Panc1 (cell line): ENCODE measurements around the gene MRAS. TPM values are rescaled to one million over a fixed set of nuclear protein-coding genes. Genes with fewer than 3 reads are reported as not detected.

ENCODE experiments used
- ATAC-seq: fragments of 200-7000 bp; cut with Tn5 transposase; 2 replicates; pipeline ENCODE4 v1.9.1; 2020; ENCODE audit warnings: mild to moderate bottlenecking, moderate library complexity
- BruUV-seq: library from RNA; stranded (reverse); fragments of 400-500 nt; replicated peaks from 2 replicates; lab custom pipeline; 2021; lab: Mats Ljungman, UMichigan
- CTCF ChIA-PET: fragments of 300-600 bp; sonication (Branson Sonifier 250); formaldehyde crosslinking; loops from one replicate; lab custom pipeline; 2022; ENCODE audit warnings: antibody characterized with exemption; lab: Charles Lee
- POLR2A ChIA-PET: fragments of 300-600 bp; sonication (Branson Sonifier 250); formaldehyde crosslinking; loops from one replicate; lab custom pipeline; 2022; ENCODE audit warnings: antibody characterized with exemption; lab: Charles Lee
- DNase-seq: peaks from one replicate; pipeline ENCODE4 v3.0.0-alpha.2; 2010; ENCODE audit warnings: low read depth, low spot score
- H3K27ac ChIP-seq: 2 replicates; pipeline ENCODE4 v1.5.1; 2011; ENCODE audit warnings: mild to moderate bottlenecking, low read length, inconsistent platforms
- H3K27me3 ChIP-seq: fragments of 200-500 bp; sonication (Bioruptor generic); 2 replicates; pipeline ENCODE4 v1.6.0; 2014; ENCODE audit warnings: low read length, inconsistent platforms; ENCODE audit not compliant: control insufficient read depth, insufficient read depth
- H3K36me3 ChIP-seq: fragments of 200-500 bp; sonication (Bioruptor generic); 2 replicates; pipeline ENCODE4 v1.5.1; 2014; ENCODE audit warnings: inconsistent platforms, mild to moderate bottlenecking, low read length, moderate library complexity; ENCODE audit not compliant: control insufficient read depth, insufficient read depth
- H3K4me1 ChIP-seq: 2 replicates; pipeline ENCODE4 v1.5.1; 2011; ENCODE audit warnings: inconsistent platforms, mild to moderate bottlenecking, low read length, moderate library complexity; ENCODE audit not compliant: control insufficient read depth, insufficient read depth
- H3K4me3 ChIP-seq, 2 experiments: 2 replicates each; pipeline ENCODE4 v1.5.1; 2011 to 2012; ENCODE audit warnings: low read depth in 2 of 2, low read length in 2 of 2, mild to moderate bottlenecking in 2 of 2, inconsistent platforms in 1 of 2, moderate library complexity in 1 of 2
- H3K9me3 ChIP-seq: fragments of 200-500 bp; sonication (Bioruptor generic); 2 replicates; pipeline ENCODE4 v1.5.1; 2014; ENCODE audit warnings: low read depth, mild to moderate bottlenecking, inconsistent platforms, low read length, moderate library complexity; ENCODE audit not compliant: control insufficient read depth, insufficient read depth
- POLR2AphosphoS5 ChIP-seq: IDR thresholded peaks from 2 replicates; pipeline ENCODE4 v1.6.1; 2012; ENCODE audit warnings: mild to moderate bottlenecking, low read depth, low read length, moderate library complexity
- SIN3A ChIP-seq: IDR thresholded peaks from 2 replicates; pipeline ENCODE4 v1.6.1; 2012; ENCODE audit warnings: low read depth, mild to moderate bottlenecking, low read length, moderate library complexity, borderline replicate concordance; ENCODE audit not compliant: insufficient read depth
- TCF7L2 ChIP-seq: IDR thresholded peaks from 2 replicates; pipeline ENCODE4 v1.6.1; 2011; ENCODE audit warnings: mild to moderate bottlenecking, low read depth, low read length, inconsistent platforms
- in situ Hi-C: cut with HindIII; loops from 2 replicates; pipeline ENCODE4 v1.10.0; 2016; ENCODE audit warnings: low sequenced_read_pairs, low pct_unique_long_range_greater_than_20kb
- intact Hi-C: fragments of 100-400 bp; cut with micrococcal nuclease; formaldehyde crosslinking; loops from one replicate; pipeline ENCODE4 v1.10.0; 2022; ENCODE audit not compliant: unreplicated experiment
- total RNA-seq: library from RNA; stranded (reverse); gene quantifications from one replicate; pipeline ENCODE4 v1.2.1, GENCODE V29; 2021; ENCODE audit not compliant: unreplicated experiment
- TF ChIP-seq, protein P1 (sequence below), 2 experiments: IDR thresholded peaks; 2 replicates each; pipeline ENCODE4 v1.6.1; 2011 to 2012; ENCODE audit warnings: low read depth in 2 of 2, control low read depth in 1 of 2, low read length in 1 of 2, mild to moderate bottlenecking in 1 of 2, moderate library complexity in 1 of 2; ENCODE audit not compliant: insufficient read depth in 1 of 2
- TF ChIP-seq, protein P2 (sequence below): fragments of 450-650 bp; IDR thresholded peaks from 2 replicates; pipeline ENCODE4 v1.5.1; 2017; ENCODE audit warnings: mild to moderate bottlenecking

MRAS gene
- total RNA-seq, 1 experiment from 2014 or later, result 14.2 TPM

DNA sequence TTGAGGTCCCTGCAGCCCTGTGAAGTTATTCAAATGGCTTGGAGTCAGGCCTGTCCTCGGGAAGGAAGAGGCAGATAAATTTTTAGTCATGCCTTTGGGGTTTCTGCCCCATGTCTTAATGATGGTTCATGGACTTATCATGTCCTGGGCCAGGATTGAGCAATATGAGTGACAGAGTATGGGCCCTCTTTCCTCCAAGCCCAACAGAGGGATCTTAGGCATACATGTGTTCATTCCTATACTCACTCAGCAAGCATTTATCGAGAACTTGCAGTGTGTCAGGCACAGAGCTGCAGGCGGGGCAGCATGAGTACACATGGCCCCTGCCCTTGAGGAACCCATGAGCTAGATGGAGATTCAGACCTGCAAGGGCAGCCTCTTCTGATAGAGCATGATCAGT is 92.2 kb downstream of the MRAS start:
- no peak overlapping the region for H3K27ac ChIP-seq
- BruUV-seq, result no TSS peak
- H3K4me3 ChIP-seq, result no peak overlapping the region
- TF ChIP-seq, protein P1, sequence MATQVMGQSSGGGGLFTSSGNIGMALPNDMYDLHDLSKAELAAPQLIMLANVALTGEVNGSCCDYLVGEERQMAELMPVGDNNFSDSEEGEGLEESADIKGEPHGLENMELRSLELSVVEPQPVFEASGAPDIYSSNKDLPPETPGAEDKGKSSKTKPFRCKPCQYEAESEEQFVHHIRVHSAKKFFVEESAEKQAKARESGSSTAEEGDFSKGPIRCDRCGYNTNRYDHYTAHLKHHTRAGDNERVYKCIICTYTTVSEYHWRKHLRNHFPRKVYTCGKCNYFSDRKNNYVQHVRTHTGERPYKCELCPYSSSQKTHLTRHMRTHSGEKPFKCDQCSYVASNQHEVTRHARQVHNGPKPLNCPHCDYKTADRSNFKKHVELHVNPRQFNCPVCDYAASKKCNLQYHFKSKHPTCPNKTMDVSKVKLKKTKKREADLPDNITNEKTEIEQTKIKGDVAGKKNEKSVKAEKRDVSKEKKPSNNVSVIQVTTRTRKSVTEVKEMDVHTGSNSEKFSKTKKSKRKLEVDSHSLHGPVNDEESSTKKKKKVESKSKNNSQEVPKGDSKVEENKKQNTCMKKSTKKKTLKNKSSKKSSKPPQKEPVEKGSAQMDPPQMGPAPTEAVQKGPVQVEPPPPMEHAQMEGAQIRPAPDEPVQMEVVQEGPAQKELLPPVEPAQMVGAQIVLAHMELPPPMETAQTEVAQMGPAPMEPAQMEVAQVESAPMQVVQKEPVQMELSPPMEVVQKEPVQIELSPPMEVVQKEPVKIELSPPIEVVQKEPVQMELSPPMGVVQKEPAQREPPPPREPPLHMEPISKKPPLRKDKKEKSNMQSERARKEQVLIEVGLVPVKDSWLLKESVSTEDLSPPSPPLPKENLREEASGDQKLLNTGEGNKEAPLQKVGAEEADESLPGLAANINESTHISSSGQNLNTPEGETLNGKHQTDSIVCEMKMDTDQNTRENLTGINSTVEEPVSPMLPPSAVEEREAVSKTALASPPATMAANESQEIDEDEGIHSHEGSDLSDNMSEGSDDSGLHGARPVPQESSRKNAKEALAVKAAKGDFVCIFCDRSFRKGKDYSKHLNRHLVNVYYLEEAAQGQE (IDR thresholded peaks at IDR 0.05; ENCODE audit: insufficient read depth in 1 of 2, low read depth in 2 of 2, low read length in 1 of 2), result no peak
- TF ChIP-seq POLR2AphosphoS5, result no peak
- TF ChIP-seq, protein P2, sequence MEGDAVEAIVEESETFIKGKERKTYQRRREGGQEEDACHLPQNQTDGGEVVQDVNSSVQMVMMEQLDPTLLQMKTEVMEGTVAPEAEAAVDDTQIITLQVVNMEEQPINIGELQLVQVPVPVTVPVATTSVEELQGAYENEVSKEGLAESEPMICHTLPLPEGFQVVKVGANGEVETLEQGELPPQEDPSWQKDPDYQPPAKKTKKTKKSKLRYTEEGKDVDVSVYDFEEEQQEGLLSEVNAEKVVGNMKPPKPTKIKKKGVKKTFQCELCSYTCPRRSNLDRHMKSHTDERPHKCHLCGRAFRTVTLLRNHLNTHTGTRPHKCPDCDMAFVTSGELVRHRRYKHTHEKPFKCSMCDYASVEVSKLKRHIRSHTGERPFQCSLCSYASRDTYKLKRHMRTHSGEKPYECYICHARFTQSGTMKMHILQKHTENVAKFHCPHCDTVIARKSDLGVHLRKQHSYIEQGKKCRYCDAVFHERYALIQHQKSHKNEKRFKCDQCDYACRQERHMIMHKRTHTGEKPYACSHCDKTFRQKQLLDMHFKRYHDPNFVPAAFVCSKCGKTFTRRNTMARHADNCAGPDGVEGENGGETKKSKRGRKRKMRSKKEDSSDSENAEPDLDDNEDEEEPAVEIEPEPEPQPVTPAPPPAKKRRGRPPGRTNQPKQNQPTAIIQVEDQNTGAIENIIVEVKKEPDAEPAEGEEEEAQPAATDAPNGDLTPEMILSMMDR, result no peak
- no peak for TF ChIP-seq TCF7L2
- TF ChIP-seq SIN3A, result no peak
- ATAC-seq, result no peak
- DNase-seq, result no peak
- no peaks in the 10 kb centered on the region for H3K9me3 ChIP-seq
- H3K36me3 ChIP-seq, result no peaks in the 10 kb centered on the region
- POLR2A ChIA-PET, result no interaction called here
- CTCF ChIA-PET, result no interaction called here
- H3K4me1 ChIP-seq, result peaks cover 3% of the 10 kb centered on the region; the same call in 1 of the 2 replicates
- no peaks in the 10 kb centered on the region for H3K27me3 ChIP-seq
- intact Hi-C loops (no loop called here), in situ Hi-C loops (no loop called here)

DNA sequence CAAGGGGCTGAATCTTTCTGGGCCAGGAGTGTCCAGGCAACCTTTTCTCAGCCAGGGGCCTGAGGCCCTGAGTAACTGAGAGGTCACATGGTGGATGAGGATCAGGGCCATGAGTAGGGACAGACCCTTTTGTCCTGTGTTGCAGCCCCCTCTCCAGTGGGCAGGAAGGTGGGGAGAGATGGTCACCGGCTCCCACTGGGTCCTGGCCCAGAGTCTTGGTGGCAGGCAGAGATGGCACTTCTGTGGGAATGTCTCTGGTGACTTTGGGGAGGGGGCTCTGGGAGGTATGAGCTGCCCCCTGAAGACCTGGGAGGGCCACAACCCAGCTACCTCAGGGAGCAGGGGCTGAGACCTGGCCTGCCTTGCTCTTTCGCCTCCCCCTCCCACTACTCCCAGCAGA is 92.9 kb downstream of the MRAS start:
- ChIA-PET CTCF (no interaction called here), POLR2A (no interaction called here)
- DNase-seq (no peak), ATAC-seq (no peak)
- intact Hi-C loops (no loop called here), in situ Hi-C loops (no loop called here)
- Histone ChIP-seq H3K27ac (no peak overlapping the region), H3K9me3 (no peaks in the 10 kb centered on the region), H3K36me3 (no peaks in the 10 kb centered on the region), H3K4me1 (peaks cover 3% of the 10 kb centered on the region; the same call in 1 of the 2 replicates), H3K27me3 (no peaks in the 10 kb centered on the region), H3K4me3 (no peak overlapping the region)
- no peak for TF ChIP-seq TCF7L2
- TF ChIP-seq POLR2AphosphoS5, result no peak
- TF ChIP-seq, protein P1 (IDR thresholded peaks at IDR 0.05; ENCODE audit: insufficient read depth in 1 of 2, low read depth in 2 of 2, low read length in 1 of 2), result no peak
- TF ChIP-seq, protein P2, result no peak
- no peak for TF ChIP-seq SIN3A
- no TSS peak for BruUV-seq
